Measurements from ENCODE around the gene SRD5A3.

Gene SRD5A3

GRCh38 chr4:55378617-55379467 lies 32.8 kb downstream of the SRD5A3 start:
- TF ChIP-seq CTCF (conservative IDR thresholded peaks at IDR 0.05) (no peak), ZFX (IDR thresholded peaks at IDR 0.05) (no peak)
- no peak overlapping the region for H3K27ac ChIP-seq

GRCh38 chr4:55380576-55380975 lies 34.5 kb downstream of the SRD5A3 start:
- no peak overlapping the region for H3K27ac ChIP-seq
- no peak for TF ChIP-seq ZFX (IDR thresholded peaks at IDR 0.05)
- no peak for TF ChIP-seq CTCF (conservative IDR thresholded peaks at IDR 0.05)

GRCh38 chr4:55381502-55381901 lies 35.5 kb downstream of the SRD5A3 start:
- TF ChIP-seq ZFX (IDR thresholded peaks at IDR 0.05) (no peak), CTCF (conservative IDR thresholded peaks at IDR 0.05) (no peak)
- no peak overlapping the region for H3K27ac ChIP-seq

- TF ChIP-seq ZFX (IDR thresholded peaks at IDR 0.05) (no peak), CTCF (conservative IDR thresholded peaks at IDR 0.05) (no peak)
- no peak overlapping the region for H3K27ac ChIP-seq
These were observed 36.5 kb downstream of the SRD5A3 start for GRCh38 chr4:55382488-55383003.

- TF ChIP-seq ZFX (IDR thresholded peaks at IDR 0.05) (no peak), CTCF (conservative IDR thresholded peaks at IDR 0.05) (no peak)
- no peak overlapping the region for H3K27ac ChIP-seq
These were observed 39.2 kb downstream of the SRD5A3 start for GRCh38 chr4:55385201-55385649.

- H3K27ac ChIP-seq = no peak overlapping the region
- TF ChIP-seq CTCF (conservative IDR thresholded peaks at IDR 0.05) = no peak
- no peak for TF ChIP-seq ZFX (IDR thresholded peaks at IDR 0.05)
These were observed 40.0 kb downstream of the SRD5A3 start for GRCh38 chr4:55386073-55386472.

GRCh38 chr4:55386840-55387239 lies 40.8 kb downstream of the SRD5A3 start:
- H3K27ac ChIP-seq = no peak overlapping the region
- no peak for TF ChIP-seq CTCF (conservative IDR thresholded peaks at IDR 0.05)
- TF ChIP-seq ZFX (IDR thresholded peaks at IDR 0.05) = no peak

Measured in C4-2B (cell line).